ENCODE results near the gene RAD51B. TPM values are rescaled to one million over a fixed set of nuclear protein-coding genes. Genes with fewer than 3 reads are reported as not detected.

The RAD51B gene
- polyA plus RNA-seq, 1 experiment: 6.6 TPM

GRCh38 chr14:68702578-68702977, 883.0 kb downstream of the RAD51B start:
- no peak overlapping the region for H3K27ac ChIP-seq (ENCODE audit: low read depth, low read length)
- H3K27me3 ChIP-seq (ENCODE audit: control insufficient read depth, insufficient read depth, low read length): no peaks in the 10 kb centered on the region
- POLR2A ChIA-PET: interaction anchor here (0.9 to 1.0 kb wide), 2 partner anchors 20 to 91 kb away, joined by 3 to 5 read pairs; partner anchors contain the start of gene ZFP36L1
- TF ChIP-seq CTCF (IDR thresholded peaks at IDR 0.05; ENCODE audit: low read depth, low read length): no peak
- no peak for DNase-seq (ENCODE audit: low read depth, low spot score)
- H3K9me3 ChIP-seq (ENCODE audit: control insufficient read depth, insufficient read depth, low read length): peaks cover 8% of the 10 kb centered on the region
- CTCF ChIA-PET: interaction anchor here (0.5 kb wide), 1 partner anchor 86 kb away, joined by 6 read pairs; no protein-coding TSS in a partner anchor
- no peak overlapping the region for H3K4me3 ChIP-seq (ENCODE audit: low read depth, low read length)

- POLR2A ChIA-PET: interaction anchor here (0.9 to 1.0 kb wide), 2 partner anchors 20 to 90 kb away, joined by 3 to 5 read pairs; partner anchors contain the start of gene ZFP36L1
- CTCF ChIA-PET: no interaction called here
- DNase-seq (ENCODE audit: low read depth, low spot score): no peak
- H3K27ac ChIP-seq (ENCODE audit: low read depth, low read length): no peak overlapping the region
- peaks cover 8% of the 10 kb centered on the region for H3K9me3 ChIP-seq (ENCODE audit: control insufficient read depth, insufficient read depth, low read length)
- H3K27me3 ChIP-seq (ENCODE audit: control insufficient read depth, insufficient read depth, low read length): no peaks in the 10 kb centered on the region
- TF ChIP-seq CTCF (IDR thresholded peaks at IDR 0.05; ENCODE audit: low read depth, low read length): no peak
- no peak overlapping the region for H3K4me3 ChIP-seq (ENCODE audit: low read depth, low read length)
Measured at GRCh38 chr14:68703093-68703492, 883.5 kb downstream of the RAD51B start.

DNA sequence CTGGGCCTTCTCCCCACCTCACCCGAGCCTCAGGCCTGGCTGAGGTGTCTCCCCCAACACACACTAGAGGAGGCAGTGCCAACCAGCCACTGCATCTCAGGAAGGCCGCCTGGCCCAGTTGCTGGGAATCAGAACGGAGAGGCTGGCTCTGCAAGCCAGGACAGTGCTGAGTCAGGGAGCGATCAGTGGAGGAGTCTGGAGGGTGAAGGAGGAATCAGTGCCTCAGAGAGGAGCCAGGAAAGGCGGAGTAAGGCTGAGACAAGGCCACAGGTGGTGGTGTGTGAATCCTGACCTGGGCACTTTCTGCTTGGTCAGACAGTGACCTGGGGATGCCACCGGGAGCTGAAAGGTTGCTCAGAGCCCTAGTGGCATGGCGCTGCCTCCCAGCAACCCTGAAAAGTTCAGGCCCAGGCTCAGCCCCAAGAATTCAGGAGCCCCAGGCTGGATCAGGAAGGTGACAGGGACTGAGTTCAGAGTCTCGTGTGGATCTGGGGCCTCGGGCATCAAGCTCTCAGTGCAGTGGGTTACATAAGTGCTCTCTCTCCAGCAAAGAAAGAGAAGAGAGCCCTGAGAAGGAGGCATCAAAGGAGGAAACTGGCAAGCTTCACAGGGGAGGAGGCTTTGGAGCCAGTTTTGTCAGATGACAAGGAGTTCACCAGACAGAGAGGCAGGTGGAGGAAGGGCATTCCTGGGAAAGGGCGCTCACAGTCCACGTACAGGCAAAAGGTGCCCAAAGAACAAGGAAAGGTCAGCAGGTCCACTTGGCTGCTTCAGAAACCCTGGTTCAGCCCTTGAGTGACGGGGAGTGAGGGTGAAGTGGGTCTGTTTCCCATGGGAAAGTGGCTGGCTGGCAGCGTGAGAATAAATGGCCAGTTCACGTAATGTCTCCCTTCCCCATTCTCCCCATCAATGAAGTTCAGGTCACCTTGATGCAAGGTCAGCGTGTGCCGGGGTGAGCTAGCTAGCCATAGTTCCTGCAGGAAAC, 885.4 kb downstream of the RAD51B start:
- CTCF ChIA-PET: no interaction called here
- no peaks in the 10 kb centered on the region for H3K27me3 ChIP-seq (ENCODE audit: control insufficient read depth, insufficient read depth, low read length)
- no peak for DNase-seq (ENCODE audit: low read depth, low spot score)
- H3K9me3 ChIP-seq (ENCODE audit: control insufficient read depth, insufficient read depth, low read length): peaks cover 8% of the 10 kb centered on the region
- no peak overlapping the region for H3K4me3 ChIP-seq (ENCODE audit: low read depth, low read length)
- H3K27ac ChIP-seq (ENCODE audit: low read depth, low read length): no peak overlapping the region
- no peak for TF ChIP-seq CTCF (IDR thresholded peaks at IDR 0.05; ENCODE audit: low read depth, low read length)
- POLR2A ChIA-PET: no interaction called here

- Histone ChIP-seq H3K9me3 (ENCODE audit: control insufficient read depth, insufficient read depth, low read length) (peaks cover 5% of the 10 kb centered on the region), H3K4me3 (ENCODE audit: low read depth, low read length) (no peak overlapping the region), H3K27me3 (ENCODE audit: control insufficient read depth, insufficient read depth, low read length) (no peaks in the 10 kb centered on the region), H3K27ac (ENCODE audit: low read depth, low read length) (no peak overlapping the region)
- no peak for TF ChIP-seq CTCF (IDR thresholded peaks at IDR 0.05; ENCODE audit: low read depth, low read length)
- ChIA-PET CTCF (no interaction called here), POLR2A (no interaction called here)
- DNase-seq (ENCODE audit: low read depth, low spot score): no peak
Measured at GRCh38 chr14:68705741-68706283, 886.2 kb downstream of the RAD51B start.

DNA sequence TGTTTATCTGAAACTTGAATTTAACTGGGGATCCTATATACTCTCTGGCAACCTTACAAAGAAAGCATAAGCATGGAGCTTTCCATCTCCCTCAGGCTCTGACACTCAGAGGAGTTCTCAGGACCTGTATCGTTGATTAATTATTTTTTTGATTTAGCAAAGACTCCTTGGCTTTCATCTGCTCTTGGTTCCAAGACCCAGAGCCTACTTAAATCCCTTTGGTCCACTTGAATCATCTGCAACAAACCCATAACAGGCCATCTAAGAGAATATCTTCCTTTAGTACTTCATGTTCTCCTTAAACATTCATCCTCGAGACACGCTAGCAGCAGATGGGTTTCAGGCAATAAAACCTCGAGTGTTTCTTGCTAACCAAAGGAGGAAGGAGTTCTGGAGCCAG, 887.9 kb downstream of the RAD51B start:
- Histone ChIP-seq H3K27ac (ENCODE audit: low read depth, low read length) (no peak overlapping the region), H3K9me3 (ENCODE audit: control insufficient read depth, insufficient read depth, low read length) (no peaks in the 10 kb centered on the region), H3K27me3 (ENCODE audit: control insufficient read depth, insufficient read depth, low read length) (no peaks in the 10 kb centered on the region), H3K4me3 (ENCODE audit: low read depth, low read length) (no peak overlapping the region)
- no peak for TF ChIP-seq CTCF (IDR thresholded peaks at IDR 0.05; ENCODE audit: low read depth, low read length)
- DNase-seq (ENCODE audit: low read depth, low spot score): no peak
- ChIA-PET POLR2A (no interaction called here), CTCF (no interaction called here)

Data from AG04450 (cell line).